Activated CD4-positive, alpha-beta memory T cell treated with anti-CD3 and anti-CD28 coated beads, Interleukin-2, amount 10 ng/mL, durations not matched to agents 7 days and 5 days (primary cell): ENCODE data around the gene IPO5. TPM values are rescaled to one million over a fixed set of nuclear protein-coding genes. Genes with fewer than 3 reads are reported as not detected.

ENCODE experiments used
- CTCF ChIA-PET: fragments of 350-600 bp; sonication (Branson Sonifier 250); formaldehyde crosslinking; loops from one replicate; lab custom pipeline; 2021; ENCODE audit warnings: antibody characterized with exemption, inconsistent platforms; lab: Charles Lee
- POLR2A ChIA-PET: fragments of 350-600 bp; sonication (Branson Sonifier 250); formaldehyde crosslinking; loops from one replicate; lab custom pipeline; 2021; ENCODE audit warnings: antibody characterized with exemption; lab: Charles Lee
- DNase-seq: peaks from one replicate; pipeline ENCODE4 v3.0.0-alpha.2; 2020
- H3K27ac Mint-ChIP-seq: one replicate; pipeline ENCODE4 v1.8.0; 2021; ENCODE audit warnings: mild to moderate bottlenecking, mixed read lengths
- H3K27me3 Mint-ChIP-seq: one replicate; pipeline ENCODE4 v1.8.0; 2021; ENCODE audit warnings: mixed read lengths
- H3K36me3 Mint-ChIP-seq: one replicate; pipeline ENCODE4 v1.8.0; 2021; ENCODE audit warnings: low read depth, mixed read lengths
- H3K4me1 Mint-ChIP-seq: one replicate; pipeline ENCODE4 v1.8.0; 2021; ENCODE audit warnings: mixed read lengths
- H3K4me3 Mint-ChIP-seq: one replicate; pipeline ENCODE4 v1.8.0; 2021; ENCODE audit warnings: mild to moderate bottlenecking, mixed read lengths
- H3K9me3 Mint-ChIP-seq: one replicate; pipeline ENCODE4 v1.8.0; 2021; ENCODE audit warnings: mixed read lengths
- total RNA-seq, 2 experiments: library from RNA; stranded (reverse); gene quantifications; one replicate each; pipeline ENCODE4 v1.2.3, GENCODE V29; 2021

The IPO5 gene
- total RNA-seq, 2 experiments from 2014 or later: 83.9 to 85.6 TPM

- no peaks in the 10 kb centered on the region for H3K4me1 Mint-ChIP-seq
- POLR2A ChIA-PET: no interaction called here
- no peaks in the 10 kb centered on the region for H3K9me3 Mint-ChIP-seq
- no peaks in the 10 kb centered on the region for H3K36me3 Mint-ChIP-seq
- no peak overlapping the region for H3K27ac Mint-ChIP-seq
- no peak overlapping the region for H3K4me3 Mint-ChIP-seq
- DNase-seq: no peak
- CTCF ChIA-PET: no interaction called here
- H3K27me3 Mint-ChIP-seq: peaks cover 7% of the 10 kb centered on the region
Observed at GRCh38 chr13:98055623-98056022, 102.1 kb downstream of the IPO5 start.

- ChIA-PET CTCF (interaction anchor here (0.5 kb wide), 1 partner anchor 167 kb away, joined by 4 read pairs; no protein-coding TSS in a partner anchor), POLR2A (no interaction called here)
- Mint-ChIP-seq H3K36me3 (no peaks in the 10 kb centered on the region), H3K27ac (no peak overlapping the region), H3K27me3 (peaks cover 7% of the 10 kb centered on the region), H3K4me3 (no peak overlapping the region), H3K4me1 (no peaks in the 10 kb centered on the region), H3K9me3 (no peaks in the 10 kb centered on the region)
- no peak for DNase-seq
Observed at GRCh38 chr13:98056839-98057410, 103.5 kb downstream of the IPO5 start.

- no peaks in the 10 kb centered on the region for H3K9me3 Mint-ChIP-seq
- no peak overlapping the region for H3K27ac Mint-ChIP-seq
- peaks cover 4% of the 10 kb centered on the region for H3K27me3 Mint-ChIP-seq
- H3K4me3 Mint-ChIP-seq: no peak overlapping the region
- no peak for DNase-seq
- ChIA-PET CTCF (interaction anchor here (0.6 kb wide), 1 partner anchor 616 kb away, joined by 6 read pairs; no protein-coding TSS in a partner anchor), POLR2A (no interaction called here)
- H3K36me3 Mint-ChIP-seq: no peaks in the 10 kb centered on the region
- H3K4me1 Mint-ChIP-seq: no peaks in the 10 kb centered on the region
Observed at GRCh38 chr13:98059276-98059675, 105.8 kb downstream of the IPO5 start.

- Mint-ChIP-seq H3K36me3 (no peaks in the 10 kb centered on the region), H3K27me3 (peaks cover 4% of the 10 kb centered on the region), H3K27ac (no peak overlapping the region), H3K4me3 (no peak overlapping the region), H3K4me1 (no peaks in the 10 kb centered on the region), H3K9me3 (no peaks in the 10 kb centered on the region)
- DNase-seq: no peak
- ChIA-PET POLR2A (no interaction called here), CTCF (no interaction called here)
Observed at GRCh38 chr13:98060282-98060681, 106.8 kb downstream of the IPO5 start.

GRCh38 chr13:98065468-98065867 is 112.0 kb downstream of the IPO5 start:
- Mint-ChIP-seq H3K36me3 (no peaks in the 10 kb centered on the region), H3K27me3 (no peaks in the 10 kb centered on the region), H3K4me3 (no peak overlapping the region), H3K9me3 (no peaks in the 10 kb centered on the region), H3K27ac (no peak overlapping the region), H3K4me1 (no peaks in the 10 kb centered on the region)
- no peak for DNase-seq
- CTCF ChIA-PET: no interaction called here
- POLR2A ChIA-PET: no interaction called here

- CTCF ChIA-PET: no interaction called here
- Mint-ChIP-seq H3K4me1 (no peaks in the 10 kb centered on the region), H3K4me3 (no peak overlapping the region)
Observed at GRCh38 chr13:98066636-98067035, 113.2 kb downstream of the IPO5 start.

GRCh38 chr13:98068521-98068920 is 115.0 kb downstream of the IPO5 start:
- DNase-seq: no peak
- H3K27me3 Mint-ChIP-seq: no peaks in the 10 kb centered on the region
- CTCF ChIA-PET: no interaction called here

More at GRCh38 chr13:98066636-98067035, 113.2 kb downstream of the IPO5 start:
- H3K27me3 Mint-ChIP-seq: no peaks in the 10 kb centered on the region
- H3K36me3 Mint-ChIP-seq: no peaks in the 10 kb centered on the region
- no peak for DNase-seq
- no peak overlapping the region for H3K27ac Mint-ChIP-seq
- H3K9me3 Mint-ChIP-seq: no peaks in the 10 kb centered on the region
- POLR2A ChIA-PET: no interaction called here

GRCh38 chr13:98069985-98070384 is 116.5 kb downstream of the IPO5 start:
- POLR2A ChIA-PET: no interaction called here
- CTCF ChIA-PET: no interaction called here
- no peaks in the 10 kb centered on the region for H3K4me1 Mint-ChIP-seq
- H3K27ac Mint-ChIP-seq: no peak overlapping the region
- no peaks in the 10 kb centered on the region for H3K27me3 Mint-ChIP-seq
- DNase-seq: no peak
- no peaks in the 10 kb centered on the region for H3K36me3 Mint-ChIP-seq
- no peak overlapping the region for H3K4me3 Mint-ChIP-seq
- no peaks in the 10 kb centered on the region for H3K9me3 Mint-ChIP-seq

More at GRCh38 chr13:98068521-98068920, 115.0 kb downstream of the IPO5 start:
- Mint-ChIP-seq H3K36me3 (no peaks in the 10 kb centered on the region), H3K9me3 (no peaks in the 10 kb centered on the region), H3K27ac (no peak overlapping the region), H3K4me3 (no peak overlapping the region), H3K4me1 (no peaks in the 10 kb centered on the region)
- POLR2A ChIA-PET: no interaction called here

GRCh38 chr13:98071316-98071715 is 117.8 kb downstream of the IPO5 start:
- Mint-ChIP-seq H3K27me3 (no peaks in the 10 kb centered on the region), H3K27ac (no peak overlapping the region), H3K4me3 (no peak overlapping the region), H3K4me1 (no peaks in the 10 kb centered on the region), H3K36me3 (no peaks in the 10 kb centered on the region), H3K9me3 (no peaks in the 10 kb centered on the region)
- CTCF ChIA-PET: no interaction called here
- no peak for DNase-seq
- POLR2A ChIA-PET: no interaction called here

- Mint-ChIP-seq H3K36me3 (no peaks in the 10 kb centered on the region), H3K9me3 (no peaks in the 10 kb centered on the region), H3K27me3 (no peaks in the 10 kb centered on the region), H3K4me3 (no peak overlapping the region), H3K27ac (no peak overlapping the region), H3K4me1 (no peaks in the 10 kb centered on the region)
- DNase-seq: no peak
- ChIA-PET POLR2A (no interaction called here), CTCF (no interaction called here)
Observed at GRCh38 chr13:98072476-98072875, 119.0 kb downstream of the IPO5 start.

Other genes starting within 250 kb of the IPO5 start
- under 1 TPM; 0.50 to 0.75 TPM for gene FARP1, start 189.4 kb downstream of the IPO5 start, total RNA-seq
- gene RNF113B, start 223.6 kb downstream of the IPO5 start, total RNA-seq: not detected